GM08714 (cell line): Measurements from ENCODE around the gene LMAN2.
A peak's percentile ranks its signal among the peaks of the same experiment; 100 is the strongest.

Experiments
- H3K4me3 ChIP-seq: fragments of 200-500 bp; sonication (Bioruptor generic); 2 replicates; pipeline ENCODE4 v1.5.1; 2014; ENCODE audit warnings: mild to moderate bottlenecking, low read length, inconsistent platforms
- ZNF274 ChIP-seq: IDR thresholded peaks from 2 replicates; pipeline ENCODE4 v1.6.1; 2012; ENCODE audit warnings: mild to moderate bottlenecking, low read depth, low read length

The LMAN2 gene

DNA sequence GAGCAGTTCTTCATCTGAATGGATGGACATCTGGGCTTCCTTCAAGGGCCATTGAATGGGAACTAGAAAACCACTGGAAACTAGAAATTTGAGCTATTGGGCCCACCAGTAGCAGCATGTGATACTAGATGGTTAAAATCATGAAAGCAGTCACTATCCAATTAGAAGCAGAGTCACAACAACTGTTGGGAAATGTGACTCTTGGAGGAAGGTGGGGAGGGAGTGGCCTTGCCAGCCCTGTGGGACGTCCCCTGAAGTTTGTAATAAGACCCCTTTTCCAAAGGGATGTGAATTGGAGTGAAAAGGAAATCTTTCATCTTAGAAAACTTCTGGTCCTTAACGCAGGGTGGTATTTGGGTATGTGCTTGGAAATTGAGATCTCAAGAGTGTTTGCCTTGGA is 53.5 kb downstream of the LMAN2 start:
- H3K4me3 ChIP-seq, result no peak overlapping the region
- TF ChIP-seq ZNF274, result no peak

DNA sequence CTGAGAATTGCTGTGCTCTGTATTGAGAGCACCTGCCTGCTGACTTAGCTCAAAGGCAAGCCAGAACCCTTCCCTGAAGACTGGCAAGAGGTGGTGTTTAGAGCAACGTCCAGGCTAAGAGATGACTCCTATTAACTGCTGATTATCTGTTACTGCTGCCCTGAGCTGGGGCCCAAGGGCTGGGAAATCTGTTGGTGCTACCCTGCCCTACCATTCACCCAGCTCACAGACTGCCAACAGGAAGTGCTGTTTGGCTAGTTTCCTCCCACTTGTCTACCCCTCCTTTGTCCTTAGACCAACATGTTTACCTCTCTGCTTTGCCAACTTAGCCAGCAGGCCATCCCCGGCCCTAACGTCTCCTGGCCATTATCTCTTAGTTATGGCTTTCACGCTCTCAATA is 54.9 kb downstream of the LMAN2 start:
- no peak overlapping the region for H3K4me3 ChIP-seq
- no peak for TF ChIP-seq ZNF274

DNA sequence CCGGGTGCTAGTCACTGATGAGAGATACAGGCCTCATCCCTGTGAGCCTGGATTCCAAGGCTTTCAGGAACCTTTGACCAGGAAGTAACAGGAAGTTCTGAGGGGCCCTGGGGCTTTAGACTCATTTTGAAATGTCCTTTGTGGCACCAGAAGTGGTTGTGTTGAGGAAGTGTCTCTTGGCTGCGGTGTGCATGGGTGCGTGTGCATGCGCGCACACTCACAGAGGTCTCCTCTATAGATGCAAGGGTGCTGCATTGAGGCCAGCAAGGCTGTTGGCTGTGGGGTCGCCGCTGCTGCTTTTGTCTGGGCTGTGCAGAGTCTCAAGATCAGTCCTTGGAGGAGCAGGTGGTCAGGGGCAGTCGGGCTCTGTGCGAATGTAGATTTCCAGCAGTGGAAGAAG is 55.5 kb downstream of the LMAN2 start:
- H3K4me3 ChIP-seq, result no peak overlapping the region
- TF ChIP-seq ZNF274, result no peak

DNA sequence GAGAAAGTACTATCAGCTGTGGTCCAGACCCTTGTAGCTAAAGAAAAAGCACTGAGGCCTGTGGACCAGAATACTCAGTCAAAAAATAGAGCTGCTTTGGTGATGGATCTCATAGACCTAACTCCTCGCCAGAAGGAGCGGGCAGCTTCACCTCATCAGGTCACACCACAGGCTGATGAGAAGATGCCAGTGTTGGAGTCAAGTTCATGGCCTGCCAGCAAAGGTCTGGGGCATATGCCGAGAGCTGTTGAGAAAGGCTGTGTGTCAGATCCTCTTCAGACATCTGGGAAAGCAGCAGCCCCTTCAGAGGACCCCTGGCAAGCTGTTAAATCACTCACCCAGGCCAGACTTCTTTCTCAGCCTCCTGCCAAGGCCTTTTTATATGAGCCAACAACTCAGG is 56.8 kb downstream of the LMAN2 start:
- TF ChIP-seq ZNF274, result no peak
- H3K4me3 ChIP-seq, result no peak overlapping the region

DNA sequence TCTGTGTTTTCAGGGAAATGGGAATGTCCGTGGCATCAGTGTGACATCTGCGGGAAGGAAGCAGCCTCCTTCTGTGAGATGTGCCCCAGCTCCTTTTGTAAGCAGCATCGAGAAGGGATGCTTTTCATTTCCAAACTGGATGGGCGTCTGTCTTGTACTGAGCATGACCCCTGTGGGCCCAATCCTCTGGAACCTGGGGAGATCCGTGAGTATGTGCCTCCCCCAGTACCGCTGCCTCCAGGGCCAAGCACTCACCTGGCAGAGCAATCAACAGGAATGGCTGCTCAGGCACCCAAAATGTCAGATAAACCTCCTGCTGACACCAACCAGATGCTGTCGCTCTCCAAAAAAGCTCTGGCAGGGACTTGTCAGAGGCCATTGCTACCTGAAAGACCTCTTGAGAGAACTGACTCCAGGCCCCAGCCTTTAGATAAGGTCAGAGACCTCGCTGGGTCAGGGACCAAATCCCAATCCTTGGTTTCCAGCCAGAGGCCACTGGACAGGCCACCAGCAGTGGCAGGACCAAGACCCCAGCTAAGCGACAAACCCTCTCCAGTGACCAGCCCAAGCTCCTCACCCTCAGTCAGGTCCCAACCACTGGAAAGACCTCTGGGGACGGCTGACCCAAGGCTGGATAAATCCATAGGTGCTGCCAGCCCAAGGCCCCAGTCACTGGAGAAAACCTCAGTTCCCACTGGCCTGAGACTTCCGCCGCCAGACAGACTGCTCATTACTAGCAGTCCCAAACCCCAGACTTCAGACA is 57.5 kb downstream of the LMAN2 start:
- TF ChIP-seq ZNF274, result no peak
- H3K4me3 ChIP-seq, result no peak overlapping the region

DNA sequence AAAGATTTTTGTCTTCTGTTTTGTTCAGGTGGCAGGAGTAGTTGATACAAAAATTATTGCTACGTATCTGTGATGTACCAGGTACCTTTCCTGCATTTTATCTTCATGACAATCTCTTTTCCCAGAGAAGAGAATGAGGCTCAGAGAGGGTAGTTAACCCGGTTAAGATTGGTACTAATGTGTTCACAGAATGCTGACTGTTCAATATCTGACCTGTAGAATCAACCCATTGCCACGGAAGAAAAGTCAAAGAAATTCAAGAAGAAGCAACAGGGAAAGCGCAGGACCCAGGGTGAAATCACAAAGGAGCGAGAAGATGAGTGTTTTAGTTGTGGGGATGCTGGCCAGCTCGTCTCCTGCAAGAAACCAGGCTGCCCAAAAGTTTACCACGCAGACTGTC is 59.7 kb downstream of the LMAN2 start:
- no peak overlapping the region for H3K4me3 ChIP-seq
- TF ChIP-seq ZNF274, result no peak

DNA sequence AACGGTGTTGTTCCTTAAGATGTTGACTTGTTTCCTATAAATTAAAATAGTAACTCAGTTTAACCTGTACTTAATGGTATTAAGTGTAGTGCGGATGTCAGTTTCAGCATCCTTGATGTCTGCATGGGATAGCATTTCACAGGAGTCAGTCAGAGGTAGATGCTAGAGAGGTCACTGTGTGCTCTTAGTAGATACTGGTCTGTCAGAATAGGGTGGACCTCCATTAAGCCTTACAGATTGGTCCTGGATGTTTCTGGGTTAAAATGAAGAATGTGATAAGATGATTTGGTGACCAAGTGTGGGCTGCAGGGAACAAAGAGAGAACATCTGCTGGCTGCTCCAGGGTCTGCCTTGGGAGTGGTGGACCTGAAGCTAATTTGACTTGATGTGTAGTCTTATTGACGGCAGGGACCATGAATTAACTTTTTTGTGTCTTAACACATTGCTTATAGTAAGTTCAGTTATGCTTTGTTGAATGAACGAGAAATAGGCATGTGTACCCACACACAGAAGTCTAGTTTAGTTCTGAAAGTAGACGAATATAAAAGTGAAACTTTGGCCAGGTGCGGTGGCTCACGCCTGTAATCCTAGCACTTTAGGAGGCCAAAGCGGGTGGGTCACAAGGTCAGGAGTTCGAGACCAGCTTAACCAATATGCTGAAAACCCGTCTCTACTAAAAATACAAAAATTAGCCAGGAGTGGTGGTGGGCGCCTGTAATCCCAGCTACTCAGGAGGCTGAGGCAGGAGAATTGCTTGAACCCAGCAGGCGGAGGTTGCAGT is 60.5 kb downstream of the LMAN2 start:
- peak overlapping the region; percentile 34; the same call in 1 of the 2 replicates for H3K4me3 ChIP-seq
- TF ChIP-seq ZNF274, result no peak

DNA sequence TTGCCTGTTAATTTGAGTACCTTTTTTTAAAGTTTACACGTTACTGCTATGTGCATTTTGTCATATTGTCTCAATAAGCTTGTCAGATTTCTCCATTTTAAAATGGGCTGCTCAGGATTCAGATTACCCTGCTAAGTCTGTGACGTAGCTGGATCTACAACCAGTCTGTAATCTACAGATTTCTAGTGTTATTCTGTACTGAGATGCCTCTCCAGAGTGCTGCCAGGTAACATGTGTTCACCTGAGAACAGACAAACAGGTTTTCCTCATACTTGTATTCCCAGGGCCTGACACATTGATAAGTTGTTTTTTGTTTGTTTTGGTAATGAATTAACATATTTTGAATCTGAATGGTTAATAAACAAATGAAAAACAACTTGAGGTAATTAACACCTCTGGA is 63.3 kb downstream of the LMAN2 start:
- H3K4me3 ChIP-seq, result no peak overlapping the region
- TF ChIP-seq ZNF274, result no peak
